Neural cell (in vitro differentiated cells): Measurements from ENCODE around the gene BEX3. TPM values are rescaled to one million over a fixed set of nuclear protein-coding genes. Genes with fewer than 3 reads are reported as not detected.

Experiments
- H2AFZ ChIP-seq: fragments of 200-600, 300-800 bp; sonication (generic), shearing (Covaris generic); 2 replicates; pipeline ENCODE4 v1.6.0; 2014; ENCODE audit warnings: low read depth, mild to moderate bottlenecking, antibody characterized with exemption, low read length, moderate library complexity
- H3F3A ChIP-seq: fragments of 200-600 bp; shearing (Covaris generic); 2 replicates; pipeline ENCODE4 v1.6.1; 2016; ENCODE audit warnings: mild to moderate bottlenecking, moderate library complexity, mixed read lengths, antibody characterized with exemption, low read length; ENCODE audit not compliant: insufficient read depth, poor library complexity, severe bottlenecking
- H3K27ac ChIP-seq: fragments of 200-600, 300-800 bp; sonication (generic), shearing (Covaris generic); 2 replicates; pipeline ENCODE4 v1.5.1; 2014; ENCODE audit warnings: mild to moderate bottlenecking, low read length, moderate library complexity
- H3K27me3 ChIP-seq: fragments of 300-800, 200-600 bp; sonication (generic), shearing (Covaris generic); 2 replicates; pipeline ENCODE4 v1.6.0; 2014; ENCODE audit warnings: mild to moderate bottlenecking, low read depth, low read length, moderate library complexity; ENCODE audit not compliant: insufficient read depth
- H3K36me3 ChIP-seq: fragments of 300-800, 200-600 bp; sonication (generic), shearing (Covaris generic); 2 replicates; pipeline ENCODE4 v1.5.1; 2014; ENCODE audit warnings: mild to moderate bottlenecking, antibody characterized with exemption, low read length, moderate library complexity; ENCODE audit not compliant: insufficient read depth
- H3K4me2 ChIP-seq: fragments of 300-800, 200-600 bp; sonication (generic), shearing (Covaris generic); 2 replicates; pipeline ENCODE4 v1.6.0; 2014; ENCODE audit warnings: mild to moderate bottlenecking, low read length
- H3K4me3 ChIP-seq: fragments of 300-800, 200-600 bp; sonication (generic), shearing (Covaris generic); 2 replicates; pipeline ENCODE4 v1.5.1; 2014; ENCODE audit warnings: mild to moderate bottlenecking, low read length, moderate library complexity
- H3K79me2 ChIP-seq: fragments of 200-600 bp; shearing (Covaris generic); replicated peaks from 2 replicates; pipeline ENCODE4 v1.6.0; 2014; ENCODE audit warnings: mild to moderate bottlenecking, low read length, moderate library complexity; ENCODE audit not compliant: insufficient read depth
- H3K9ac ChIP-seq: fragments of 300-800, 200-600 bp; sonication (generic), shearing (Covaris generic); 2 replicates; pipeline ENCODE4 v1.6.1; 2016; ENCODE audit warnings: mild to moderate bottlenecking, low read length, mixed read lengths
- H3K9me2 ChIP-seq: fragments of 200-600 bp; shearing (Covaris generic); 2 replicates; pipeline ENCODE4 v1.6.1; 2016; ENCODE audit warnings: mild to moderate bottlenecking, low read length, mixed read lengths; ENCODE audit not compliant: insufficient read depth
- H3K9me3 ChIP-seq: fragments of 200-600, 300-800 bp; sonication (generic), shearing (Covaris generic); 2 replicates; pipeline ENCODE4 v1.6.1; 2016; ENCODE audit warnings: mild to moderate bottlenecking, mixed run types, low read length, moderate library complexity, mixed read lengths
- H4K20me1 ChIP-seq: fragments of 200-600 bp; shearing (Covaris generic); 2 replicates; pipeline ENCODE4 v1.6.1; 2016; ENCODE audit warnings: mild to moderate bottlenecking, mixed run types; ENCODE audit not compliant: insufficient read depth
- EP300 ChIP-seq: fragments of 450-650 bp; conservative IDR thresholded peaks from 2 replicates; pipeline ENCODE4 v1.6.1; 2014; ENCODE audit warnings: antibody characterized with exemption, mild to moderate bottlenecking, moderate library complexity; ENCODE audit not compliant: poor library complexity, severe bottlenecking
- EZH2 ChIP-seq: fragments of 200-600, 300-800 bp; shearing (Covaris generic), sonication (generic); IDR thresholded peaks from 2 replicates; pipeline ENCODE4 v1.6.1; 2014; ENCODE audit warnings: antibody characterized with exemption, low read length, borderline replicate concordance, mild to moderate bottlenecking; ENCODE audit not compliant: insufficient read depth, poor library complexity, severe bottlenecking
- MXI1 ChIP-seq: fragments of 450-650 bp; conservative IDR thresholded peaks from 2 replicates; pipeline ENCODE4 v1.6.1; 2014; ENCODE audit warnings: antibody characterized with exemption, mild to moderate bottlenecking; ENCODE audit not compliant: poor library complexity, severe bottlenecking
- POLR2AphosphoS5 ChIP-seq: IDR thresholded peaks from 2 replicates; pipeline ENCODE4 v1.6.1; 2012
- RAD21 ChIP-seq: fragments of 450-650 bp; conservative IDR thresholded peaks from 2 replicates; pipeline ENCODE4 v1.6.1; 2014; ENCODE audit warnings: antibody characterized with exemption, mild to moderate bottlenecking, moderate library complexity
- SMC3 ChIP-seq: fragments of 450-650 bp; conservative IDR thresholded peaks from 2 replicates; pipeline ENCODE4 v1.6.1; 2014; ENCODE audit warnings: antibody characterized with exemption, mild to moderate bottlenecking, moderate library complexity; ENCODE audit not compliant: poor library complexity
- TAF1 ChIP-seq: IDR thresholded peaks from 2 replicates; pipeline ENCODE4 v1.6.1; 2012; ENCODE audit warnings: low read depth
- polyA plus RNA-seq: library from polyadenylated mRNA; depleted of rRNA; stranded (reverse); fragments of >200 nt; gene quantifications from 2 replicates; pipeline ENCODE4 v1.2.3, GENCODE V29; 2014
- TF ChIP-seq, protein P1 (sequence below): IDR thresholded peaks from 2 replicates; pipeline ENCODE4 v1.6.1; 2012; ENCODE audit warnings: borderline replicate concordance
- TF ChIP-seq, protein P2 (sequence below): fragments of 450-650 bp; IDR thresholded peaks from 2 replicates; pipeline ENCODE4 v1.5.1; 2014; ENCODE audit warnings: antibody characterized with exemption, mild to moderate bottlenecking, moderate library complexity; ENCODE audit not compliant: poor library complexity, severe bottlenecking

BEX3 gene
- polyA plus RNA-seq, 1 donor from 2014 or later: 991 TPM

DNA sequence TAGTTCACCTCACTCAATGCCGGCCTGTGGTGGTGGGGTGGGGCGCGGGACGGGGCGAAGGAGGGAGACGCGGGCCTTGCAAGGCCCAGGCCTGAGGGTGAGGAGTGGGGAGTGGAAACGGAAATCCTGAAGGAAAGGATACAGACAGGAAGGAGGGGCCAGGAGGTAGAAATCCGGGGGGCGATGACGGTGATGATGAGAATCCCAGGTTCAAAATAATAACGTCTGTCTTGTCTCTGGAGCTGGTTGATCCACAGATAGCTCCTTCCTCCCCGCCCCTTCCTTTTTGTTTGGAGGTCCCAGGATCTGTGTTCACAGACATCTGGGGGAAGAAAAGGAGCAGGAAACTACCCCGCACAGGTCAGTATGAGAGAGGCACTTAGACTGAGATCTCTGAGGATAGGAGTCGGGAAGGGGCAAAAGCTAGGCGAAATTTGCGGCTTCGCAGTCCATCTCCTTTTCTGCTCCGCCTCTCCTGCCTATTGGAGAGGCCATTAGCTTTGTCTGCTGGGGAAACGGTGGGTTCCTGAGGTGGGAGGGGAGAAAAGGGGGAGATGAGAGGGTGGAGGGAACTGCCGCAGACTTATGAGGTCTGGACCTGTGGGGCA is 45.6 kb upstream of the BEX3 start:
- Histone ChIP-seq H3K27me3 (no peaks in the 10 kb centered on the region), H3K9me3 (no peaks in the 10 kb centered on the region), H3K9me2 (no peaks in the 10 kb centered on the region), H2AFZ (no peak overlapping the region), H3K4me2 (no peak overlapping the region), H3F3A (no peaks in the 10 kb centered on the region), H3K4me3 (peak overlapping the region; percentile 62), H3K79me2 (no peaks in the 10 kb centered on the region), H3K36me3 (no peaks in the 10 kb centered on the region), H3K27ac (peak overlapping the region; percentile 86), H3K9ac (peak overlapping the region; percentile 74), H4K20me1 (no peaks in the 10 kb centered on the region)
- no peak for TF ChIP-seq MXI1
- TF ChIP-seq, protein P1, sequence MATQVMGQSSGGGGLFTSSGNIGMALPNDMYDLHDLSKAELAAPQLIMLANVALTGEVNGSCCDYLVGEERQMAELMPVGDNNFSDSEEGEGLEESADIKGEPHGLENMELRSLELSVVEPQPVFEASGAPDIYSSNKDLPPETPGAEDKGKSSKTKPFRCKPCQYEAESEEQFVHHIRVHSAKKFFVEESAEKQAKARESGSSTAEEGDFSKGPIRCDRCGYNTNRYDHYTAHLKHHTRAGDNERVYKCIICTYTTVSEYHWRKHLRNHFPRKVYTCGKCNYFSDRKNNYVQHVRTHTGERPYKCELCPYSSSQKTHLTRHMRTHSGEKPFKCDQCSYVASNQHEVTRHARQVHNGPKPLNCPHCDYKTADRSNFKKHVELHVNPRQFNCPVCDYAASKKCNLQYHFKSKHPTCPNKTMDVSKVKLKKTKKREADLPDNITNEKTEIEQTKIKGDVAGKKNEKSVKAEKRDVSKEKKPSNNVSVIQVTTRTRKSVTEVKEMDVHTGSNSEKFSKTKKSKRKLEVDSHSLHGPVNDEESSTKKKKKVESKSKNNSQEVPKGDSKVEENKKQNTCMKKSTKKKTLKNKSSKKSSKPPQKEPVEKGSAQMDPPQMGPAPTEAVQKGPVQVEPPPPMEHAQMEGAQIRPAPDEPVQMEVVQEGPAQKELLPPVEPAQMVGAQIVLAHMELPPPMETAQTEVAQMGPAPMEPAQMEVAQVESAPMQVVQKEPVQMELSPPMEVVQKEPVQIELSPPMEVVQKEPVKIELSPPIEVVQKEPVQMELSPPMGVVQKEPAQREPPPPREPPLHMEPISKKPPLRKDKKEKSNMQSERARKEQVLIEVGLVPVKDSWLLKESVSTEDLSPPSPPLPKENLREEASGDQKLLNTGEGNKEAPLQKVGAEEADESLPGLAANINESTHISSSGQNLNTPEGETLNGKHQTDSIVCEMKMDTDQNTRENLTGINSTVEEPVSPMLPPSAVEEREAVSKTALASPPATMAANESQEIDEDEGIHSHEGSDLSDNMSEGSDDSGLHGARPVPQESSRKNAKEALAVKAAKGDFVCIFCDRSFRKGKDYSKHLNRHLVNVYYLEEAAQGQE: no peak
- no peak for TF ChIP-seq EZH2
- peak; percentile 39 for TF ChIP-seq TAF1
- no peak for TF ChIP-seq SMC3

DNA sequence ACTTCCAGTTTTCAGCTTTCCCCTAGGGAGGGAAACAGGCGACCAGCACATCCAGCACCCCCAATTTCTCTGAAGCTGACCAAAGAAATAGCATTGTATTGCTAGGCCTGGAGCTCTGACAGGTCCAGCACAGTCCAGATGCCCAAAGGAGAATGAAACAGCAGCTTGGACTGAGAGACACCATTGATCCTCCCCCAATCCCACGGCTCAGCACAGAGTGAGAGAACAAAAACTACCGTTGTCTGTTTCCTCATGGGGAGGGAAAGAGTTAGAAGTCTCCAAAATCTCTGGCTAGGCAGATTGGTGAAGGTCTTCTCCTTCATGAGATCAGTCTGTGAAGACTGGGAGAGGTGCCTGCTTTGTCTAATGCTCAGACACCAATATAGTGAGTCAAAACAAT is 37.7 kb upstream of the BEX3 start:
- Histone ChIP-seq H3K27me3 (no peaks in the 10 kb centered on the region), H2AFZ (no peak overlapping the region), H3K9me3 (no peaks in the 10 kb centered on the region), H3F3A (no peaks in the 10 kb centered on the region), H3K36me3 (no peaks in the 10 kb centered on the region), H3K4me3 (no peak overlapping the region), H3K4me2 (no peak overlapping the region), H3K9me2 (no peaks in the 10 kb centered on the region), H3K79me2 (no peaks in the 10 kb centered on the region), H3K9ac (no peak overlapping the region), H4K20me1 (no peaks in the 10 kb centered on the region), H3K27ac (no peak overlapping the region)
- TF ChIP-seq SMC3: no peak
- no peak for TF ChIP-seq EP300
- TF ChIP-seq MXI1: no peak
- TF ChIP-seq, protein P1: no peak
- no peak for TF ChIP-seq RAD21
- TF ChIP-seq EZH2: no peak
- no peak for TF ChIP-seq TAF1
- TF ChIP-seq, protein P2, sequence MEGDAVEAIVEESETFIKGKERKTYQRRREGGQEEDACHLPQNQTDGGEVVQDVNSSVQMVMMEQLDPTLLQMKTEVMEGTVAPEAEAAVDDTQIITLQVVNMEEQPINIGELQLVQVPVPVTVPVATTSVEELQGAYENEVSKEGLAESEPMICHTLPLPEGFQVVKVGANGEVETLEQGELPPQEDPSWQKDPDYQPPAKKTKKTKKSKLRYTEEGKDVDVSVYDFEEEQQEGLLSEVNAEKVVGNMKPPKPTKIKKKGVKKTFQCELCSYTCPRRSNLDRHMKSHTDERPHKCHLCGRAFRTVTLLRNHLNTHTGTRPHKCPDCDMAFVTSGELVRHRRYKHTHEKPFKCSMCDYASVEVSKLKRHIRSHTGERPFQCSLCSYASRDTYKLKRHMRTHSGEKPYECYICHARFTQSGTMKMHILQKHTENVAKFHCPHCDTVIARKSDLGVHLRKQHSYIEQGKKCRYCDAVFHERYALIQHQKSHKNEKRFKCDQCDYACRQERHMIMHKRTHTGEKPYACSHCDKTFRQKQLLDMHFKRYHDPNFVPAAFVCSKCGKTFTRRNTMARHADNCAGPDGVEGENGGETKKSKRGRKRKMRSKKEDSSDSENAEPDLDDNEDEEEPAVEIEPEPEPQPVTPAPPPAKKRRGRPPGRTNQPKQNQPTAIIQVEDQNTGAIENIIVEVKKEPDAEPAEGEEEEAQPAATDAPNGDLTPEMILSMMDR: no peak
- TF ChIP-seq POLR2AphosphoS5: no peak
